ENCODE results near the gene COX7A2L. TPM values are rescaled to one million over a fixed set of nuclear protein-coding genes. Genes with fewer than 3 reads are reported as not detected.

Gene COX7A2L
- total RNA-seq, 1 donor from 2014 or later: 85.7 TPM

DNA sequence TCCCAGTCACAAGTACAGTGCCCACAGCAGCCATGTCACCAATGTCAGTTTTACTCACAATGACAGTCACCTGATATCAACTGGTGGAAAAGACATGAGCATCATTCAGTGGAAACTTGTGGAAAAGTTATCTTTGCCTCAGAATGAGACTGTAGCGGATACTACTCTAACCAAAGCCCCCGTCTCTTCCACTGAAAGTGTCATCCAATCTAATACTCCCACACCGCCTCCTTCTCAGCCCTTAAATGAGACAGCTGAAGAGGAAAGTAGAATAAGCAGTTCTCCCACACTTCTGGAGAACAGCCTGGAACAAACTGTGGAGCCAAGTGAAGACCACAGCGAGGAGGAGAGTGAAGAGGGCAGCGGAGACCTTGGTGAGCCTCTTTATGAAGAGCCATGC, 31.3 kb downstream of the COX7A2L start:
- TF ChIP-seq, protein P1, sequence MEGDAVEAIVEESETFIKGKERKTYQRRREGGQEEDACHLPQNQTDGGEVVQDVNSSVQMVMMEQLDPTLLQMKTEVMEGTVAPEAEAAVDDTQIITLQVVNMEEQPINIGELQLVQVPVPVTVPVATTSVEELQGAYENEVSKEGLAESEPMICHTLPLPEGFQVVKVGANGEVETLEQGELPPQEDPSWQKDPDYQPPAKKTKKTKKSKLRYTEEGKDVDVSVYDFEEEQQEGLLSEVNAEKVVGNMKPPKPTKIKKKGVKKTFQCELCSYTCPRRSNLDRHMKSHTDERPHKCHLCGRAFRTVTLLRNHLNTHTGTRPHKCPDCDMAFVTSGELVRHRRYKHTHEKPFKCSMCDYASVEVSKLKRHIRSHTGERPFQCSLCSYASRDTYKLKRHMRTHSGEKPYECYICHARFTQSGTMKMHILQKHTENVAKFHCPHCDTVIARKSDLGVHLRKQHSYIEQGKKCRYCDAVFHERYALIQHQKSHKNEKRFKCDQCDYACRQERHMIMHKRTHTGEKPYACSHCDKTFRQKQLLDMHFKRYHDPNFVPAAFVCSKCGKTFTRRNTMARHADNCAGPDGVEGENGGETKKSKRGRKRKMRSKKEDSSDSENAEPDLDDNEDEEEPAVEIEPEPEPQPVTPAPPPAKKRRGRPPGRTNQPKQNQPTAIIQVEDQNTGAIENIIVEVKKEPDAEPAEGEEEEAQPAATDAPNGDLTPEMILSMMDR (IDR thresholded peaks at IDR 0.05; ENCODE audit: unreplicated experiment): no peak
- DNase-seq (ENCODE audit: low spot score, unreplicated experiment): no peak
- Mint-ChIP-seq H3K27me3 (no peaks in the 10 kb centered on the region), H3K36me3 (ENCODE audit: insufficient read depth) (peaks cover 23% of the 10 kb centered on the region), H3K4me1 (ENCODE audit: low read depth) (peaks cover 8% of the 10 kb centered on the region), H3K9me3 (ENCODE audit: low read depth) (no peaks in the 10 kb centered on the region), H3K4me3 (ENCODE audit: low read depth) (no peak overlapping the region), H3K27ac (peak overlapping the region; percentile 79)

DNA sequence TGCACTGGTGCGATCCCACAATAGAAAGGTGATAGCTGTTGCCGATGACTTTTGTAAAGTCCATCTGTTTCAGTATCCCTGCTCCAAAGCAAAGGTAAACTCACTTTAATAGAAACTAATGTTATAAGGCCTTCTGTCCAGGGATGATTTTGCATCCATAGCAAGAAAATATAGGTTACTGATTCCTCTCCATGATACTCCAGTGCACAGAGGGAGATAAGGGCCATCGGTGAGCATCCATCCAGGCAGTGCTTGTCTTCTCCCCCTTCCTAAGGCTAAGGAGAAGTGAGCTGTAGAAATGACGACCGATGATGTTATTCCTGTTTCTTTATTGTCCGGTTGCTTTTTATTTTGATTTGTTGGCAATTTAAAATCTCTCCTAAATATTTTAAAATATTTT, 32.1 kb downstream of the COX7A2L start:
- no peak overlapping the region for H3K27ac Mint-ChIP-seq
- H3K27me3 Mint-ChIP-seq: no peaks in the 10 kb centered on the region
- TF ChIP-seq, protein P1 (IDR thresholded peaks at IDR 0.05; ENCODE audit: unreplicated experiment): no peak
- DNase-seq (ENCODE audit: low spot score, unreplicated experiment): no peak
- peaks cover 21% of the 10 kb centered on the region for H3K36me3 Mint-ChIP-seq (ENCODE audit: insufficient read depth)
- no peaks in the 10 kb centered on the region for H3K9me3 Mint-ChIP-seq (ENCODE audit: low read depth)
- H3K4me3 Mint-ChIP-seq (ENCODE audit: low read depth): no peak overlapping the region
- H3K4me1 Mint-ChIP-seq (ENCODE audit: low read depth): peaks cover 8% of the 10 kb centered on the region

DNA sequence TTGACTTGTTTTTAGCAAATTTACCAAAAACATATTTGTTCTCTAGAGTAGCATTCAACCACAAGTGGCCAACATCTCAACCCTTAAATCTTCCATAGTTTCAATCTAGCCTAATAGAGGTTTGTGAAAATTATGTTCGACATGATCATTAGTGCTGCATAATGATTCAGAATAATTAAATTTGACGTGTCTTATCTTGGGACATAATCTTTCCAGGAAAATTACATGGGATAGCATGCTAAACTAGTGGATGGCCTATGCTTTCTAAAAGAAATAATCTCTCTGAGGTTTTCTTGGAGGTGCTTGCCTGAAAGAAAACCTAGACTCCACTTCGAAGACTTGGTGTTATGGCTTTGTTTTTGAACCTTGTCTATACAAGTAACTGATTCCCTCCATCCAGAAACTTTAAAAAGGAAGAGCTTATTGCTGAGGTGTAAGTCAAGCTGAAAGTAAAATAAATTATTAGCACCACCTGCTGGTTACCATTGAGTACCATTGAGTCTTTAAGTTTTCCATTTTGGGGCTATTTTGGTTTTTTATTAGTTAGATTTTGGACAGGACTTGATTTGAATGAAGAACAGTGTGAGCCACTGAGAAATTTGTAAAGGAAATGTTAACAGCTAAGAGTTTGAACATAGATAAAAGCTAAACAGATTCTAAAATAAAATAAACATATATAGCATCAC, 32.7 kb downstream of the COX7A2L start:
- Mint-ChIP-seq H3K27ac (no peak overlapping the region), H3K4me1 (ENCODE audit: low read depth) (peaks cover 8% of the 10 kb centered on the region), H3K36me3 (ENCODE audit: insufficient read depth) (peaks cover 15% of the 10 kb centered on the region), H3K9me3 (ENCODE audit: low read depth) (no peaks in the 10 kb centered on the region), H3K4me3 (ENCODE audit: low read depth) (no peak overlapping the region), H3K27me3 (no peaks in the 10 kb centered on the region)
- TF ChIP-seq, protein P1 (IDR thresholded peaks at IDR 0.05; ENCODE audit: unreplicated experiment): peak; percentile 51
- no peak for DNase-seq (ENCODE audit: low spot score, unreplicated experiment)

DNA sequence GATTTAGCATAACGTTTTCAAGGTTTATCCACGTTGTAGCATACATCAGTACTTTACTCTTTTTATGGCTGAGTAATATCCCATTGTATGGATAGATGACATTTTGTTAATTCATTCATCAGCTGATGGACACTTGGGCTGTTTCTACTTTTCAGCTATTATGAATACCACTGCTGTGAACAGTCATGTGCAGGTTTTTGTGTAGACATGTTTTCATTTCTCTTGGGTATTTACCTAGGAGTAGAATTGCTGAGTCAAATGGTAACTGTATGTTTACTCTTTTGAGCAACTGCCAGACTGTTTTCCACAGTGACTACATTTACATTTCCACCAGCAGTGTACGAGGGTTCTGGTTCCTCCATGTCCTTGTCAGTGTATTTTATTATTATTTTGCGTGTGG, 33.9 kb downstream of the COX7A2L start:
- H3K36me3 Mint-ChIP-seq (ENCODE audit: insufficient read depth): peaks cover 9% of the 10 kb centered on the region
- H3K9me3 Mint-ChIP-seq (ENCODE audit: low read depth): no peaks in the 10 kb centered on the region
- DNase-seq (ENCODE audit: low spot score, unreplicated experiment): no peak
- H3K27ac Mint-ChIP-seq: no peak overlapping the region
- H3K4me3 Mint-ChIP-seq (ENCODE audit: low read depth): no peak overlapping the region
- no peaks in the 10 kb centered on the region for H3K27me3 Mint-ChIP-seq
- H3K4me1 Mint-ChIP-seq (ENCODE audit: low read depth): peaks cover 8% of the 10 kb centered on the region
- TF ChIP-seq, protein P1 (IDR thresholded peaks at IDR 0.05; ENCODE audit: unreplicated experiment): no peak

DNA sequence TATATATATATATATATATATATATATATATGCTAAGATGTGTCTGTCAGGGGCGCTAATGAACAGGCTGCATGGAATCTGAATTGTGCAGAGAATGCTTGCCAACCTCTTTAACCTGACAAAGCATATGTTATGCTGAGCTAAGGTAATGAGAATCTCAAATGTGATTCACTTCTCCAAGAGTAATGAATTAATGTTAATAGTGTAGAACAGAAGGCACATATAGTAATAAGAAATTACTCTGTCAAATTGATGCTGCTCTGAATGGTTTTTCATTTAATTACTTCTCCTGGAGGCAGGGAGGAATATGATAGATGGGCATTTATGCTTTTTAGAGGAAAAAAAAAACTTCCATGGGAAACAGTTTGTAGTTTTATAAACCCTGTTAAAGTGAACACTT, 35.4 kb downstream of the COX7A2L start:
- H3K36me3 Mint-ChIP-seq (ENCODE audit: insufficient read depth): peaks cover 6% of the 10 kb centered on the region

More for the DNA sequence above, 35.4 kb downstream of the COX7A2L start:
- Mint-ChIP-seq H3K9me3 (ENCODE audit: low read depth) (no peaks in the 10 kb centered on the region), H3K27ac (no peak overlapping the region), H3K4me1 (ENCODE audit: low read depth) (peaks cover 6% of the 10 kb centered on the region), H3K27me3 (no peaks in the 10 kb centered on the region), H3K4me3 (ENCODE audit: low read depth) (no peak overlapping the region)
- no peak for DNase-seq (ENCODE audit: low spot score, unreplicated experiment)
- TF ChIP-seq, protein P1 (IDR thresholded peaks at IDR 0.05; ENCODE audit: unreplicated experiment): no peak

All from progenitor cell of endocrine pancreas (in vitro differentiated cells).